Measurements from ENCODE around the gene RIC1. TPM values are rescaled to one million over a fixed set of nuclear protein-coding genes. Genes with fewer than 3 reads are reported as not detected.
"Not testable (repeated sequence)": the region's sequence is repeated elsewhere in the genome, so short reads cannot be mapped to it uniquely, and the experiment has no call there.

RIC1 gene
- total RNA-seq, 1 donor: 62.9 TPM

DNA sequence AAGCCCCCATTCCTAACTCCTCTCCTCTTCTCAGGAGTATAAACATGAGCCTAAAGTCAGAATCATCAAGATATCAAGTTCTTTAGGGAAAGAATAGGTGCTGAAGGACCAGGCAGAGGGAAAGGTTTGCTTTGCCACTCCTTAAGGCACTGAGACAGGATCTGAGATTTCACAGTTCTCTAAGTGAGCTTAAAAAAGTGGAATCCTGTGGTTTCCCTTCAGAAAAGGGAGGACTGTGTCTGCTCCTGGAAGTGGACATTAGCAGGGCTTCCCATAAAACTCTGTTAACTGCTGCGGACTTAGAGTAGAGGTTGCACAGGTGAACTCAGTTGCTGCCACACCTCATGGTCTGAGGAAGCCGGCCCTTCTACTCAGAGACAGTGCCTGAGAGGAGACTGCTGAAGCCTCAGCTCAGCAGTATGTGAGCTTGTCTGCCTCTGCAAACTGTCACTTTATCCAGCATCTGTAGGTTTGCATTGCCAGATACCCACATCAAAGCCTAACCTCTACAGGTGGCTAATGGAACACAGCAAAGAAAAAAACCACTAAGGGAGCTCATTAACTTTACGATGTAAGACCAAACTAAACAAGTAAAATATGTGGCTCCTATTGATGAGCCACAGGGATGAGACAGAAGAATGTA is 42.9 kb downstream of the RIC1 start:
- Histone ChIP-seq H3K27me3 (ENCODE audit: insufficient read depth, low read length) (no peaks in the 10 kb centered on the region), H3K9me3 (ENCODE audit: low read depth, low read length) (no peaks in the 10 kb centered on the region), H3K4me3 (ENCODE audit: low read length) (no peak overlapping the region), H3K4me1 (ENCODE audit: insufficient read depth, low read length) (peaks cover 15% of the 10 kb centered on the region)

DNA sequence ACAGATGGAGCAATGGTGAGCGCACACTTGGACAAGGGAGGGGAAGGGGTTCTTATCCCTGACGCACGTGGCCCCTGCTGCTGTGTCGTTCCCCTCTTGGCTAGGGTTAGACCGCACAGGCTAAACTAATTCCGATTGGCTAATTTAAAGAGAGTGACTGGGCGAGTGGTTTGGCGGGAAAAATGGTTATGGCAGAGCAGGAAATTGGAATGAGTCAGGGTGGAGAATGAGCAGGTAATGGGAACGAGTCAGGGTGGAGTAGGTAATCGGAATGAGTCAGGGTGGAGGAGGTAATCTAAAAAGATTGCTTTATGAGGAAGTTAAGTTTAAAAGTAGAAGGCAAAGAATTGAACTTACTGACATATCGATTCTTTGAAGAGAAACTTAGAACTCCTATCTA is 46.1 kb downstream of the RIC1 start:
- H3K27me3 ChIP-seq (ENCODE audit: insufficient read depth, low read length); H3K9me3 ChIP-seq (ENCODE audit: low read depth, low read length); H3K4me3 ChIP-seq (ENCODE audit: low read length); H3K4me1 ChIP-seq (ENCODE audit: insufficient read depth, low read length): not testable (repeated sequence)

DNA sequence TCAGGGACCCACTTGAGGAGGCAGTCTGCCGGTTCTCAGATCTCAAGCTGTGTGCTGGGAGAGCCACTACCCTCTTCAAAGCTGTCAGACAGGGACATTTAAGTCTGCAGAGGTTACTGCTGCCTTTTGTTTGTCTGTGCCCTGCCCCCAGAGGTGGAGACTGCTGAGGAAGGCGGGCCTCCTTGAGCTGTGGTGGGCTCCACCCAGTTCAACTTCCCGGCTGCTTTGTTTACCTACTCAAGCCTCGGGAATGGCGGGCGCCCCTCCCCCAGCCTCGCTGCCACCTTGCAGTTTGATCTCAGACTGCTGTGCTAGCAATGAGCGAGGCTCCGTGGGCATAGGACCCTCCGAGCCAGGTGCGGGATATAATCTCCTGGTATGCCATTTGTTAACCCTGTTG is 54.7 kb downstream of the RIC1 start:
- not testable (repeated sequence) for H3K27me3 ChIP-seq (ENCODE audit: insufficient read depth, low read length); H3K4me3 ChIP-seq (ENCODE audit: low read length); H3K9me3 ChIP-seq (ENCODE audit: low read depth, low read length); H3K4me1 ChIP-seq (ENCODE audit: insufficient read depth, low read length)

DNA sequence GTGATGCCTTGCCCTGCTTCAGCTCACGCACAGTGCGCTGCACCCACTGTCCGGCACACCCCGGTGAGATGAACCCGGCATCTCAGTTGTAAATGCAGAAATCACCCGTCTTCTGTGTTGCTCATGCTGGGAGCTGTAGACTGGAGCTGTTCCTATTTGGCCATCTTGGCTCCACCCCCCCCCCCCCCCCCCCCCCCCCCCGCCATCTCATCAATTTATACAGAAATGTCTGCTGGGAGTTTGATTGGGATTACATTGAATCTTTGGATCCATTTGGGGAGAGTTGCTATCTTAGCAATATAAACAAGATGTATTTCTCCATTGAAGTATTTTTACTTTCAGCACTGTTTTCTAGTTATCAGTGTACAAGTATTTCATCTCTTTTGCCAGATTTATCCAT is 55.2 kb downstream of the RIC1 start:
- Histone ChIP-seq H3K9me3 (ENCODE audit: low read depth, low read length) (no peaks in the 10 kb centered on the region), H3K4me1 (ENCODE audit: insufficient read depth, low read length) (no peaks in the 10 kb centered on the region), H3K4me3 (ENCODE audit: low read length) (no peak overlapping the region), H3K27me3 (ENCODE audit: insufficient read depth, low read length) (no peaks in the 10 kb centered on the region)

DNA sequence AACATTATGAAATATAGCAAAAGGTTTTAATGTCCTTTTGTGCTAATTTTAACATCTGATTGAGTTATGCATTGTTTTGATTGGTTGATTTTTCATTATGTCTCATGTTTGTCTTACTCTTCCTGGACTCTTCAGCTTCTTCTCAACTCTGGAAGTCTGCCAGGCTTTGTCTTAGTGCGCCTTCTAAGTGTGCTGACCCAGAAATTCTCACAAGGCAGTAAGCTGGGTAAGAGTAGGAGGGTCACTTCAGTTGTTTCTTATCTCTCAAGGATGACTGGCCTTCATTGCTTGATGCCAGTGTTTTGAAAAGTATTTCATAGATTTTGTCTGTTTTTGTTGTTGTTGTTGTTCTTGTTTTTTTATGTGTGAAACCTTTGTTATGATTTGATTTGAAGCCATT is 59.2 kb downstream of the RIC1 start:
- Histone ChIP-seq H3K9me3 (ENCODE audit: low read depth, low read length) (no peaks in the 10 kb centered on the region), H3K4me1 (ENCODE audit: insufficient read depth, low read length) (no peaks in the 10 kb centered on the region), H3K4me3 (ENCODE audit: low read length) (no peak overlapping the region), H3K27me3 (ENCODE audit: insufficient read depth, low read length) (no peaks in the 10 kb centered on the region)

DNA sequence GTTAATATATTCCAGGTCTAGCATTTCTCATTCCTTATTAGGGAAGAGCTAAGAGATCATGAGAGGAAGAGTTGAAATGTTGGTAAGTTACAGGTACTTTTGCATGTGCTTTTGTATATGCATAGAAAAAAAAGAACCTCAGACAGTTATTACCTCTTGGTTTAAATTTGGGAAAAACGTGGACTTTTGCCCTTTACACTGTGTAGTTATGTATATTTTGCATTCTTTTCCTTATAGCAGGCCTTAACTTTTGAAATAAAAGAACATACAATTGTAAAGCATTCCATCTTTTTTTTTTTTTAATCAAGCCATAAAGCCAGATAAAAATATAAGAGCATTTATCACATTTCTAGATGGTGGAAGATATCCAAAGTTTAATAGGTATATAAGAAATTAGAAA is 61.4 kb downstream of the RIC1 start:
- H3K4me1 ChIP-seq (ENCODE audit: insufficient read depth, low read length): no peaks in the 10 kb centered on the region
- no peak overlapping the region for H3K4me3 ChIP-seq (ENCODE audit: low read length)
- H3K9me3 ChIP-seq (ENCODE audit: low read depth, low read length): no peaks in the 10 kb centered on the region
- no peaks in the 10 kb centered on the region for H3K27me3 ChIP-seq (ENCODE audit: insufficient read depth, low read length)

DNA sequence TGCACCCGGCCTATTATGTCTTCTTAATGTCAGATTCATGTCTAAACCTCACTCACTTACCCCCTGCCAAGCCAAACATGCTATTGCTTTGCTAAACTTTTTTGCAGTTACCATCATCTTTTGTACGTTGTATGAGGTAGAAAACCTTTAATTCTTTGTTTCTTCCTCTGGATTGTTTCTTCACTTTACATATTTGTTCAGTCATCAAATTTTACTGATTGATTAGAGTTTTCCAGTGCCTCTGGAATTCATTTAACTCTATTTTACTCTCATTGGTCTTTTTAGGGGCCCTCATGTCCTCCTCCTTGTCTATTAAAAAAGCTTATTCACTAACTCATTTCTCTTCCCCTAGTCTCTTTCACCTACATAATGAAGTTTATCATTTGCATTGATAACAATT is 67.0 kb downstream of the RIC1 start:
- no peak overlapping the region for H3K4me3 ChIP-seq (ENCODE audit: low read length)
- H3K9me3 ChIP-seq (ENCODE audit: low read depth, low read length): no peaks in the 10 kb centered on the region
- H3K4me1 ChIP-seq (ENCODE audit: insufficient read depth, low read length): no peaks in the 10 kb centered on the region
- H3K27me3 ChIP-seq (ENCODE audit: insufficient read depth, low read length): no peaks in the 10 kb centered on the region

GRCh38 chr9:5696884-5697283 is 68.0 kb downstream of the RIC1 start:
- Histone ChIP-seq H3K4me1 (ENCODE audit: insufficient read depth, low read length) (no peaks in the 10 kb centered on the region), H3K9me3 (ENCODE audit: low read depth, low read length) (no peaks in the 10 kb centered on the region), H3K27me3 (ENCODE audit: insufficient read depth, low read length) (no peaks in the 10 kb centered on the region), H3K4me3 (ENCODE audit: low read length) (no peak overlapping the region)

DNA sequence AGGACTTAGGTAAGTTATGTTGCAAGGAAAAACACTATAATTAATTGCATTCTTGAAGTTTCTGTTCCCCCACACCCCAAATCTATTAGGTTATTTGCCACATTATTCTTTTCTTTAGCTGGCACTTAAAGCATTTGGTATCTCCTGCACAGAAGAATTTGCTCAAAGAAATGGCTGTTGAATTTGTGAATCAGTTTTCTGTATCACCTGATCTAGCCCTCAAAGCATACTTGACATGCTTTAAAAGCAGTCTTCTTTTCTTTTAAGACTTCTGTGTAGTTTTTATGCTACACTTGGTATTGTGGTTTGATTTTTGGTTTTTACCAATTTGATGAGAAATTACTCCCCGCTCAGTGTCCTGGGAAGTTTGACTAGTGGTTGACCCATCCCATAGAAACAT is 69.1 kb downstream of the RIC1 start:
- no peak overlapping the region for H3K4me3 ChIP-seq (ENCODE audit: low read length)
- H3K27me3 ChIP-seq (ENCODE audit: insufficient read depth, low read length): no peaks in the 10 kb centered on the region
- H3K9me3 ChIP-seq (ENCODE audit: low read depth, low read length): no peaks in the 10 kb centered on the region
- no peaks in the 10 kb centered on the region for H3K4me1 ChIP-seq (ENCODE audit: insufficient read depth, low read length)

DNA sequence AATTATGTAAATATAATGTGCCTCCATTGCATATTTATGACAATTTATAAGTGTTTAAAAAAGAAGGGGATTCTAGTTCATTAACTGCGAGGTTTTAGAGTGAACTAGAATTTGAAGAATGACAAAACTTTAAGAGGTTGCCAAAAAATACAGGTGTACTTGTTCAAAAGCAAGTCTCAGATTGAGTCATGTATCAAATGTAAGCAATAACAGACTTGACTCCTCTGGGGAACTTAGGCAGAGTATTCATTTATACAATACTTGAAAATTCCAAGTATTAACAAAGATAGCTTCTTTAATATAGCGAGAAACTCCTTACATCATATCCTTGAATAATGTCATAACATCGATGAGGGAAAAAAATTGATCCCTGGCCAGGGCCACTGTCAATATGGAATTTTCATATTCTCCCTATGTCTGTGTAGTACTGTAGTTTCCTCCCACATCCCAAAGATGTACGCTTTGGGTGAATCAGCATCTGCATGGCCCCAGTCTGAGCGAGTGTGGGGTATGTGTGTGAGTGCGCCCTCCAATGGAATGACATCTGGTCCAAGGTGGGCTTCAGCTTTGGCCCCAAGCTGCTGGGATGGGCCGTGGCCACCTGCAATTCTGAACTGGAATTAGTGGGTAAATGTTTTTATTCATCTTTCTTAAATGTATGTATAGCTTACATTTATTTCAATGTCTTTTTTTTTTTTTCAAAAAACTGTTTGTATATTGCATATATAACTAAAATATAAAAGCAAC is 70.1 kb downstream of the RIC1 start:
- no peaks in the 10 kb centered on the region for H3K9me3 ChIP-seq (ENCODE audit: low read depth, low read length)
- no peaks in the 10 kb centered on the region for H3K4me1 ChIP-seq (ENCODE audit: insufficient read depth, low read length)
- H3K27me3 ChIP-seq (ENCODE audit: insufficient read depth, low read length): no peaks in the 10 kb centered on the region
- no peak overlapping the region for H3K4me3 ChIP-seq (ENCODE audit: low read length)

GRCh38 chr9:5708414-5708813 is 79.5 kb downstream of the RIC1 start:
- peaks cover 27% of the 10 kb centered on the region for H3K9me3 ChIP-seq (ENCODE audit: low read depth, low read length)
- no peaks in the 10 kb centered on the region for H3K27me3 ChIP-seq (ENCODE audit: insufficient read depth, low read length)
- H3K4me3 ChIP-seq (ENCODE audit: low read length): no peak overlapping the region
- no peaks in the 10 kb centered on the region for H3K4me1 ChIP-seq (ENCODE audit: insufficient read depth, low read length)

- no peaks in the 10 kb centered on the region for H3K4me1 ChIP-seq (ENCODE audit: insufficient read depth, low read length)
- H3K4me3 ChIP-seq (ENCODE audit: low read length): no peak overlapping the region
- no peaks in the 10 kb centered on the region for H3K27me3 ChIP-seq (ENCODE audit: insufficient read depth, low read length)
- peaks cover 15% of the 10 kb centered on the region for H3K9me3 ChIP-seq (ENCODE audit: low read depth, low read length)
These were observed 83.9 kb downstream of the RIC1 start for GRCh38 chr9:5712651-5713390.

GRCh38 chr9:5714501-5715401 is 85.8 kb downstream of the RIC1 start:
- Histone ChIP-seq H3K9me3 (ENCODE audit: low read depth, low read length) (no peaks in the 10 kb centered on the region), H3K4me1 (ENCODE audit: insufficient read depth, low read length) (no peaks in the 10 kb centered on the region), H3K27me3 (ENCODE audit: insufficient read depth, low read length) (no peaks in the 10 kb centered on the region), H3K4me3 (ENCODE audit: low read length) (no peak overlapping the region)

GRCh38 chr9:5715548-5716127 is 86.7 kb downstream of the RIC1 start:
- Histone ChIP-seq H3K27me3 (ENCODE audit: insufficient read depth, low read length) (no peaks in the 10 kb centered on the region), H3K9me3 (ENCODE audit: low read depth, low read length) (no peaks in the 10 kb centered on the region), H3K4me1 (ENCODE audit: insufficient read depth, low read length) (no peaks in the 10 kb centered on the region), H3K4me3 (ENCODE audit: low read length) (no peak overlapping the region)

Measured in mononuclear cell (primary cell).